H9 (cell line): ENCODE measurements around the gene GCH1. TPM values are rescaled to one million over a fixed set of nuclear protein-coding genes. Genes with fewer than 3 reads are reported as not detected.

ENCODE experiments used
- DNase-seq: peaks from one replicate; pipeline ENCODE4 v3.0.0-alpha.2; 2017
- H2AFZ ChIP-seq: one replicate; pipeline ENCODE4 v1.6.1; 2013; ENCODE audit warnings: mild to moderate bottlenecking, low read length, control low read depth, moderate library complexity
- H2AK5ac ChIP-seq: 2 replicates; pipeline ENCODE4 v1.6.1; 2013; ENCODE audit warnings: low read length, control low read depth, mixed read lengths; ENCODE audit not compliant: insufficient read length
- H2BK120ac ChIP-seq: one replicate; pipeline ENCODE4 v1.6.1; 2013; ENCODE audit warnings: low read depth, mild to moderate bottlenecking, low read length, control low read depth, inconsistent platforms; ENCODE audit not compliant: poor library complexity, severe bottlenecking
- H2BK12ac ChIP-seq: 2 replicates; pipeline ENCODE4 v1.6.1; 2013; ENCODE audit warnings: low read length, control low read depth, mixed read lengths, low read depth; ENCODE audit not compliant: insufficient read length
- H2BK15ac ChIP-seq: 2 replicates; pipeline ENCODE4 v1.6.1; 2013; ENCODE audit warnings: low read depth, low read length, control low read depth
- H2BK20ac ChIP-seq: one replicate; pipeline ENCODE4 v1.6.1; 2013; ENCODE audit warnings: low read depth, mild to moderate bottlenecking, low read length, control low read depth, inconsistent platforms; ENCODE audit not compliant: poor library complexity, severe bottlenecking
- H2BK5ac ChIP-seq: 2 replicates; pipeline ENCODE4 v1.6.1; 2013; ENCODE audit warnings: low read length, control low read depth, mixed read lengths; ENCODE audit not compliant: insufficient read length
- H3K14ac ChIP-seq: 2 replicates; pipeline ENCODE4 v1.6.1; 2013; ENCODE audit warnings: low read length, control low read depth; ENCODE audit not compliant: insufficient read depth
- H3K18ac ChIP-seq: 2 replicates; pipeline ENCODE4 v1.6.1; 2013; ENCODE audit warnings: low read depth, mild to moderate bottlenecking, mixed read lengths, low read length, control low read depth; ENCODE audit not compliant: insufficient read length
- H3K23ac ChIP-seq: 2 replicates; pipeline ENCODE4 v1.6.1; 2013; ENCODE audit warnings: low read length, control low read depth, mixed read lengths, low read depth; ENCODE audit not compliant: insufficient read length
- H3K23me2 ChIP-seq: 2 replicates; pipeline ENCODE4 v1.6.1; 2013; ENCODE audit warnings: low read depth, mild to moderate bottlenecking, mixed read lengths, low read length, control low read depth; ENCODE audit not compliant: insufficient read length, poor library complexity, severe bottlenecking
- H3K27ac ChIP-seq: 2 replicates; pipeline ENCODE4 v1.5.1; 2013; ENCODE audit warnings: low read length, control low read depth, mixed read lengths, low read depth; ENCODE audit not compliant: insufficient read length
- H3K27me3 ChIP-seq: 2 replicates; pipeline ENCODE4 v1.6.1; 2013; ENCODE audit warnings: low read length, control low read depth, inconsistent platforms; ENCODE audit not compliant: insufficient read depth
- H3K4ac ChIP-seq: 2 replicates; pipeline ENCODE4 v1.6.1; 2013; ENCODE audit warnings: low read depth, mild to moderate bottlenecking, control low read depth, inconsistent platforms, low read length, moderate library complexity
- H3K4me1 ChIP-seq: 2 replicates; pipeline ENCODE4 v1.6.1; 2013; ENCODE audit warnings: low read length, control low read depth, inconsistent platforms; ENCODE audit not compliant: insufficient read depth
- H3K4me2 ChIP-seq: 2 replicates; pipeline ENCODE4 v1.6.1; 2013; ENCODE audit warnings: low read length, control low read depth, mixed read lengths; ENCODE audit not compliant: insufficient read length, insufficient read depth
- H3K56ac ChIP-seq: 2 replicates; pipeline ENCODE4 v1.6.1; 2013; ENCODE audit warnings: low read depth, mild to moderate bottlenecking, mixed read lengths, low read length, control low read depth; ENCODE audit not compliant: insufficient read length
- H3K79me1 ChIP-seq: 2 replicates; pipeline ENCODE4 v1.6.1; 2013; ENCODE audit warnings: low read depth, mild to moderate bottlenecking, moderate library complexity, low read length, control low read depth, inconsistent platforms; ENCODE audit not compliant: insufficient read depth, poor library complexity, severe bottlenecking
- H3K79me2 ChIP-seq: 2 replicates; pipeline ENCODE4 v1.6.1; 2013; ENCODE audit warnings: low read length, control low read depth, inconsistent platforms; ENCODE audit not compliant: insufficient read depth
- H3K9ac ChIP-seq: 2 replicates; pipeline ENCODE4 v1.6.1; 2013; ENCODE audit warnings: low read length, control low read depth, mixed read lengths; ENCODE audit not compliant: insufficient read length; ENCODE audit errors: extremely low read depth
- H3K9me3 ChIP-seq: one replicate; pipeline ENCODE4 v1.6.1; 2013; ENCODE audit warnings: low read depth, low read length, inconsistent platforms; ENCODE audit not compliant: control insufficient read depth
- H3T11ph ChIP-seq: one replicate; pipeline ENCODE4 v1.6.1; 2013; ENCODE audit warnings: mild to moderate bottlenecking, low read length, control low read depth, inconsistent platforms
- H4K20me1 ChIP-seq: one replicate; pipeline ENCODE4 v1.6.1; 2013; ENCODE audit not compliant: control insufficient read depth, insufficient read length, insufficient read depth
- H4K5ac ChIP-seq: 2 replicates; pipeline ENCODE4 v1.6.1; 2013; ENCODE audit warnings: low read depth, mild to moderate bottlenecking, mixed read lengths, low read length, control low read depth; ENCODE audit not compliant: insufficient read length
- H4K8ac ChIP-seq: replicated peaks from 2 replicates; pipeline ENCODE4 v1.6.1; 2013; ENCODE audit warnings: low read length, control low read depth, mixed read lengths, low read depth; ENCODE audit not compliant: insufficient read length
- H4K91ac ChIP-seq: 2 replicates; pipeline ENCODE4 v1.6.1; 2013; ENCODE audit warnings: low read depth, mild to moderate bottlenecking, moderate library complexity, mixed read lengths, low read length, control low read depth; ENCODE audit not compliant: insufficient read length
- H3K27ac Mint-ChIP-seq, 3 experiments: 2 replicates in 2 of 3; 3 replicates in 1 of 3; pipeline ENCODE4 v1.8.0; 2020 to 2021; ENCODE audit warnings: mixed read lengths in 3 of 3, mild to moderate bottlenecking in 1 of 3, moderate library complexity in 1 of 3
- H3K27me3 Mint-ChIP-seq: 2 replicates; pipeline ENCODE4 v1.8.0; 2021; ENCODE audit warnings: low read depth, mild to moderate bottlenecking, moderate library complexity, mixed read lengths
- H3K36me3 Mint-ChIP-seq, 3 experiments: 2 replicates in 2 of 3; 3 replicates in 1 of 3; pipeline ENCODE4 v1.8.0; 2020 to 2021; ENCODE audit warnings: low read depth in 3 of 3, mixed read lengths in 3 of 3; ENCODE audit not compliant: insufficient read depth in 1 of 3
- H3K4me1 Mint-ChIP-seq, 2 experiments: 2 replicates each; pipeline ENCODE4 v1.8.0; 2020; ENCODE audit warnings: mixed read lengths in 2 of 2
- H3K4me3 Mint-ChIP-seq, 2 experiments: 2 replicates in 1 of 2; 3 replicates in 1 of 2; pipeline ENCODE4 v1.8.0; 2020 to 2021; ENCODE audit warnings: mild to moderate bottlenecking in 2 of 2, mixed read lengths in 2 of 2, moderate library complexity in 1 of 2
- H3K9me3 Mint-ChIP-seq, 2 experiments: 2 replicates in 1 of 2; 3 replicates in 1 of 2; pipeline ENCODE4 v1.8.0; 2020; ENCODE audit warnings: mild to moderate bottlenecking in 2 of 2, mixed read lengths in 2 of 2, moderate library complexity in 1 of 2
- WGBS: extraction: QIAGEN DNeasy Blood & Tissue Kit; methylation state at CpG from one replicate; pipeline ENCODE4 v1.1.7; 2013; ENCODE audit warnings: missing lambda C conversion rate, low lambda C conversion rate, mixed read lengths; ENCODE audit not compliant: insufficient read length; ENCODE audit errors: extremely low coverage; 5-methylcytosine and 5-hydroxymethylcytosine counted together
- total RNA-seq: library from RNA; stranded (reverse); gene quantifications from 2 replicates; pipeline ENCODE4 v1.2.1, GENCODE V29; 2021
- TF ChIP-seq, protein P1 (sequence below): fragments of 200-600 bp; sonication (generic); conservative IDR thresholded peaks from 3 replicates; pipeline ENCODE4 v1.8.0; 2021; ENCODE audit warnings: antibody characterized with exemption, mild to moderate bottlenecking

GCH1 gene
- total RNA-seq, 1 experiment from 2014 or later, result 7.7 TPM

DNA sequence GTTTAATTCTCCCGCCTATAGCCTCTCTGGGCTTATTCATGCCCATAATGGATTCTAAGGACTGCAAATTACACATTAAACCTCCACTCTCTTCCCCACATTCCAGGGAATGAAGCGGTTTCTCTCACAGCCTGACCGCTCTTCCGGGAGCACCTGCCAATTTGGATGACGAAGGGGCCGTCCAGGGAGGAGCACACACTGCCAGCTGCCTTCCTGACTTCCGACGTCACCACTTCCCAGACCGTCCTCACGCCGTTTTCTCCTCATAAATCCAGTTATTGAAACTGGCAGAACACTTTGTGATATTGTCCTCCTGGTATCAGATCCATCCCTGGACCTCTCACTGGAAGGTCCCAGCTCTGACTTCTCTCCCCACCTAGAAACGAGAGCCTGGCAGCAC is 87.6 kb downstream of the GCH1 start:
- TF ChIP-seq, protein P1, sequence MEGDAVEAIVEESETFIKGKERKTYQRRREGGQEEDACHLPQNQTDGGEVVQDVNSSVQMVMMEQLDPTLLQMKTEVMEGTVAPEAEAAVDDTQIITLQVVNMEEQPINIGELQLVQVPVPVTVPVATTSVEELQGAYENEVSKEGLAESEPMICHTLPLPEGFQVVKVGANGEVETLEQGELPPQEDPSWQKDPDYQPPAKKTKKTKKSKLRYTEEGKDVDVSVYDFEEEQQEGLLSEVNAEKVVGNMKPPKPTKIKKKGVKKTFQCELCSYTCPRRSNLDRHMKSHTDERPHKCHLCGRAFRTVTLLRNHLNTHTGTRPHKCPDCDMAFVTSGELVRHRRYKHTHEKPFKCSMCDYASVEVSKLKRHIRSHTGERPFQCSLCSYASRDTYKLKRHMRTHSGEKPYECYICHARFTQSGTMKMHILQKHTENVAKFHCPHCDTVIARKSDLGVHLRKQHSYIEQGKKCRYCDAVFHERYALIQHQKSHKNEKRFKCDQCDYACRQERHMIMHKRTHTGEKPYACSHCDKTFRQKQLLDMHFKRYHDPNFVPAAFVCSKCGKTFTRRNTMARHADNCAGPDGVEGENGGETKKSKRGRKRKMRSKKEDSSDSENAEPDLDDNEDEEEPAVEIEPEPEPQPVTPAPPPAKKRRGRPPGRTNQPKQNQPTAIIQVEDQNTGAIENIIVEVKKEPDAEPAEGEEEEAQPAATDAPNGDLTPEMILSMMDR, result no peak
- H3K4me3 Mint-ChIP-seq, result no peak overlapping the region
- H2BK12ac ChIP-seq, result no peak overlapping the region
- no peak overlapping the region for H2AFZ ChIP-seq
- no peak overlapping the region; a peak in 1 of 7 replicates for H3K27ac Mint-ChIP-seq
- H3K4me1 ChIP-seq, result no peaks in the 10 kb centered on the region
- no peak overlapping the region for H3K14ac ChIP-seq
- no peak overlapping the region for H2BK15ac ChIP-seq
- no peak for DNase-seq
- H3K18ac ChIP-seq, result no peak overlapping the region
- H3K9me3 Mint-ChIP-seq, result peaks cover 0 to 4% of the 10 kb centered on the region in 2 experiments; a peak in 1 of 5 replicates
- H3K9me3 ChIP-seq, result no peaks in the 10 kb centered on the region
- H3K4ac ChIP-seq, result no peak overlapping the region
- H3K27me3 ChIP-seq, result no peaks in the 10 kb centered on the region
- no peaks in the 10 kb centered on the region for H3K79me1 ChIP-seq
- H3K4me1 Mint-ChIP-seq, result peaks cover 3 to 4% of the 10 kb centered on the region in 2 experiments; a peak in 3 of 4 replicates
- H3K9ac ChIP-seq, result no peak overlapping the region
- H3K23ac ChIP-seq, result no peak overlapping the region
- peaks cover 11% of the 10 kb centered on the region for H3K27me3 Mint-ChIP-seq
- H3K56ac ChIP-seq, result no peak overlapping the region
- no peak overlapping the region for H4K91ac ChIP-seq
- H4K5ac ChIP-seq, result no peak overlapping the region
- H2BK5ac ChIP-seq, result no peak overlapping the region
- H2BK20ac ChIP-seq, result no peak overlapping the region
- H4K20me1 ChIP-seq, result no peaks in the 10 kb centered on the region
- no peak overlapping the region for H2AK5ac ChIP-seq
- no peak overlapping the region for H2BK120ac ChIP-seq
- no peak overlapping the region for H3K27ac ChIP-seq
- H3T11ph ChIP-seq, result no peak overlapping the region
- H3K36me3 Mint-ChIP-seq, result no peaks in the 10 kb centered on the region; a peak in 1 of 7 replicates
- no peaks in the 10 kb centered on the region for H3K79me2 ChIP-seq
- no peak overlapping the region for H4K8ac ChIP-seq
- H3K23me2 ChIP-seq, result no peaks in the 10 kb centered on the region
- no peak overlapping the region for H3K4me2 ChIP-seq
- no CpG with 5 or more reads among the region's 12 CpGs for whole genome bisulfite sequencing
